GM12878 (cell line): Measurements from ENCODE around the gene CLK1. TPM values are rescaled to one million over a fixed set of nuclear protein-coding genes. Genes with fewer than 3 reads are reported as not detected.

ENCODE experiments used
- ATAC-seq: fragments of 200-7000 bp; cut with Tn5 transposase; 3 replicates; pipeline ENCODE4 v1.9.1; 2020; ENCODE audit warnings: mild to moderate bottlenecking, moderate library complexity
- BruUV-seq: library from RNA; stranded (reverse); fragments of 400-500 nt; replicated peaks from 2 replicates; lab custom pipeline; 2021; lab: Mats Ljungman, UMichigan
- CTCF ChIA-PET: fragments of 300-600 bp; sonication (Branson Sonifier 250); formaldehyde crosslinking; extraction: SDS; loops from one replicate; lab custom pipeline; 2021; ENCODE audit warnings: inconsistent platforms; lab: Yijun Ruan, JAX
- POLR2A ChIA-PET: fragments of 350-600 bp; formaldehyde crosslinking; extraction: SDS; loops from one replicate; lab custom pipeline; 2021; ENCODE audit warnings: inconsistent platforms; lab: Charles Lee
- RAD21 ChIA-PET: fragments of 300-600 bp; sonication (Branson Sonifier 250); formaldehyde crosslinking; loops from one replicate; lab custom pipeline; 2023; ENCODE audit warnings: antibody characterized with exemption; ENCODE audit not compliant: unreplicated experiment; lab: Charles Lee
- SMC1A ChIA-PET: fragments of 300-600 bp; sonication (Branson Sonifier 250); formaldehyde crosslinking; loops from one replicate; lab custom pipeline; 2023; ENCODE audit not compliant: unreplicated experiment, uncharacterized antibody; lab: Charles Lee
- DNase-seq: peaks from one replicate; pipeline ENCODE4 v3.0.0-alpha.2; 2011; ENCODE audit warnings: low read depth, low spot score
- FAIRE-seq: peaks from 3 replicates; lab custom pipeline; 2011; peaks lifted over from hg19 to GRCh38; lab: Jason Lieb, UNC
- H2AFZ ChIP-seq: 2 replicates; pipeline ENCODE4 v1.6.0; 2011; ENCODE audit warnings: low read depth, low read length, control low read depth; ENCODE audit not compliant: control insufficient read depth
- H3K27ac ChIP-seq: 2 replicates; pipeline ENCODE4 v1.5.1; 2011; ENCODE audit warnings: control low read depth; ENCODE audit not compliant: control insufficient read depth, insufficient read depth
- H3K27me3 ChIP-seq, 2 experiments: replicated peaks in 1 of 2; 2 replicates each; pipeline versions ENCODE4 v1.6.0 to v1.6.1; 2011; ENCODE audit warnings: low read length in 1 of 2; ENCODE audit not compliant: control insufficient read depth in 2 of 2, insufficient read depth in 2 of 2
- H3K36me3 ChIP-seq, 2 experiments: 2 replicates each; pipeline ENCODE4 v1.5.1; 2011; ENCODE audit warnings: low read length in 1 of 2; ENCODE audit not compliant: control insufficient read depth in 2 of 2, insufficient read depth in 2 of 2
- H3K4me1 ChIP-seq: 2 replicates; pipeline ENCODE4 v1.6.1; 2011; ENCODE audit warnings: mild to moderate bottlenecking, low read length, moderate library complexity, mixed read lengths; ENCODE audit not compliant: control insufficient read depth, insufficient read depth
- H3K4me2 ChIP-seq: 2 replicates; pipeline ENCODE4 v1.6.0; 2011; ENCODE audit warnings: control low read depth; ENCODE audit not compliant: control insufficient read depth, insufficient read depth
- H3K4me3 ChIP-seq: fragments of 200-600 bp; sonication (generic); 2 replicates; pipeline ENCODE4 v1.5.1; 2016
- H3K79me2 ChIP-seq: 2 replicates; pipeline ENCODE4 v1.6.0; 2011; ENCODE audit warnings: low read length; ENCODE audit not compliant: control insufficient read depth, insufficient read depth
- H3K9ac ChIP-seq: 2 replicates; pipeline ENCODE4 v1.8.0; 2011; ENCODE audit warnings: low read length, control low read depth, mixed read lengths; ENCODE audit not compliant: control insufficient read depth, insufficient read depth
- H3K9me3 ChIP-seq: replicated peaks from 3 replicates; pipeline ENCODE4 v1.5.1; 2011; ENCODE audit warnings: mild to moderate bottlenecking, low read length; ENCODE audit not compliant: control insufficient read depth, insufficient read depth
- H4K20me1 ChIP-seq: 2 replicates; pipeline ENCODE4 v1.6.0; 2011; ENCODE audit not compliant: control insufficient read depth, insufficient read depth
- MTA3 ChIP-seq: IDR thresholded peaks from 2 replicates; pipeline ENCODE4 v1.6.1; 2012; ENCODE audit warnings: low read length, inconsistent platforms, borderline replicate concordance
- MYC ChIP-seq: IDR thresholded peaks from 2 replicates; pipeline ENCODE4 v1.6.1; 2011; ENCODE audit warnings: mild to moderate bottlenecking, low read length, moderate library complexity, inconsistent platforms; ENCODE audit not compliant: insufficient read depth, insufficient replicate concordance, insufficient read length, severe bottlenecking
- POLR2AphosphoS5 ChIP-seq: IDR thresholded peaks from 2 replicates; pipeline ENCODE4 v1.6.1; 2011; ENCODE audit warnings: mild to moderate bottlenecking, low read length, inconsistent platforms
- WGBS: methylation state at CpG from one replicate; pipeline ENCODE4 v1.1.6; 2016; ENCODE audit warnings: low lambda C conversion rate; ENCODE audit not compliant: insufficient replicate concordance, insufficient coverage; ENCODE audit errors: missing lambda C conversion rate; 5-methylcytosine and 5-hydroxymethylcytosine counted together
- in situ Hi-C: fragments of 300-500 bp; cut with MboI; formaldehyde crosslinking; loops from 9 replicates; pipeline ENCODE4 v1.14.3; 2018; ENCODE audit warnings: mixed read lengths
- intact Hi-C: fragments of 100-400 bp; cut with micrococcal nuclease; formaldehyde crosslinking; loops from one replicate; pipeline ENCODE4 v1.14.2; 2022; ENCODE audit not compliant: unreplicated experiment
- polyA plus RNA-seq, 11 experiments: library from polyadenylated mRNA; depleted of rRNA in 4 of 11; unstranded in 6 of 11; stranded (reverse) in 5 of 11; fragments of >200 nt; fragmentation: Nextera tagmentation in 4 of 11; fragmentation: Illumina TruSeq in 1 of 11; extraction: Ambion mirVana in 4 of 11; extraction: Trizol in 1 of 11; gene quantifications; 1 replicate in 1 of 11; 2 replicates in 10 of 11; pipeline versions ENCODE4 v1.2.1 to v1.2.3, GENCODE V29; 2011 to 2016; ENCODE audit warnings: inconsistent platforms in 2 of 11, missing spikeins in 2 of 11, low read depth in 1 of 11
- total RNA-seq, 4 experiments: library from RNA; depleted of rRNA in 3 of 4; stranded (reverse); fragments of >200 nt in 3 of 4; fragmentation: Illumina TruSeq in 1 of 4; extraction: Trizol in 1 of 4; gene quantifications; 2 replicates each; pipeline versions ENCODE4 v1.2.1 to v1.2.3, GENCODE V29; 2013 to 2021
- TF ChIP-seq, protein P1 (sequence below): IDR thresholded peaks from 2 replicates; pipeline ENCODE4 v1.6.1; 2012; ENCODE audit warnings: low read length, inconsistent platforms

Gene CLK1
- total and polyA plus RNA-seq, 10 of the 15 experiments (the other 5 are each of a cell fraction or from before 2014, with no cell fraction given), result 61.2 to 221 (median 80.1) TPM

DNA sequence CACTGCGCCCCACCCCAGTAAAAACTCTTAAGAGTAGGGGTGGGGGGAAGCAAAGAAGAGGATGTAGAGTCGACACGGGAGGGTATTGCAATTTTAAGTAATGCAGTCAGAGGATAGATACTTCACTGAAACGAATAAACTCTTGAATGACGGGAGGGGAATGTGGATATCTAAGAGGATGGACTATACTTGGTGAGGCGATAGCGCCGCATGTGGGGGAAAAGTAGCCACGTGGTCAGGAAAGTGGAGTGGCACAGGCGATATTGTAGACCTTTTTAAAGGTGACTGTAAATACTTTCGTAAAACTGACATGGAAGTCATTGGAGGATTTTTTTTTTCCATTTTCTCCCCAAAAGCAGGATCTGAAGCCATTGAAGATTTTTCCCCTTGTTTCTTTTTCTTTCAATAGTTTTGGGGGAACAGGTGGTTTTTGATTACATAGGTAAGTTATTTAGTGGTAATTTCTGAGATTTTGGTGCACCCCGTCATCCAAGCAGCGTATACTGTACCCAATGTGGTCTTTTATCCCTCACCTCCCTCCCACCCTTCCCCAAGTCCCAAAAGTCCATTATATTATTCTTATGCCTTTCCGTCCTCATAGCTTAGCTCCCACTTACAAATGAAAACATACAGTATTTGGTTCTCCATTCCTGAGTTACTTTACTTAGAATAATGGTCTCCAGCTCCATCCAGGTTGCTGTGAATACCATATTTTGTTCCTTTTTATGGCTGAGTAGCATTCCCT, 13.8 kb downstream of the CLK1 start:
- ATAC-seq, result peak; percentile 11; the same call in 2 of the 3 replicates
- WGBS, result 98% methylated on average over 13 of the region's 14 CpGs
- Histone ChIP-seq H3K9me3 (no peaks in the 10 kb centered on the region), H3K4me3 (no peak overlapping the region), H3K27ac (no peak overlapping the region), H3K27me3 (no peaks in the 10 kb centered on the region), H3K4me2 (no peak overlapping the region), H3K36me3 (peaks cover 12 to 31% of the 10 kb centered on the region in 2 experiments), H3K9ac (no peak overlapping the region), H3K4me1 (no peaks in the 10 kb centered on the region), H2AFZ (no peak overlapping the region), H3K79me2 (no peaks in the 10 kb centered on the region), H4K20me1 (no peaks in the 10 kb centered on the region)
- ChIA-PET CTCF (interaction anchor here (0.6 kb wide), 1 partner anchor 252 kb away, joined by 3 read pairs; no protein-coding TSS in a partner anchor), SMC1A (interaction anchor here (1.0 kb wide), 1 partner anchor 32 kb away, joined by 4 read pairs; no protein-coding TSS in a partner anchor), RAD21 (interaction anchor here (0.6 to 0.7 kb wide), 3 partner anchors 27 to 602 kb away, joined by 3 read pairs; no protein-coding TSS in a partner anchor), POLR2A (interaction anchor here (1.2 to 2.3 kb wide), 2 partner anchors 8 to 13 kb away, joined by 3 to 14 read pairs; no protein-coding TSS in a partner anchor)
- DNase-seq, result no peak
- intact Hi-C loops (no loop called here), in situ Hi-C loops (no loop called here)
- TF ChIP-seq MTA3 (peak; percentile 27; the same call in 1 of the 2 replicates), POLR2AphosphoS5 (0 out of 2 replicates have a peak, but pooled peaks have one; percentile 22), MYC (no peak)
- TF ChIP-seq, protein P1, sequence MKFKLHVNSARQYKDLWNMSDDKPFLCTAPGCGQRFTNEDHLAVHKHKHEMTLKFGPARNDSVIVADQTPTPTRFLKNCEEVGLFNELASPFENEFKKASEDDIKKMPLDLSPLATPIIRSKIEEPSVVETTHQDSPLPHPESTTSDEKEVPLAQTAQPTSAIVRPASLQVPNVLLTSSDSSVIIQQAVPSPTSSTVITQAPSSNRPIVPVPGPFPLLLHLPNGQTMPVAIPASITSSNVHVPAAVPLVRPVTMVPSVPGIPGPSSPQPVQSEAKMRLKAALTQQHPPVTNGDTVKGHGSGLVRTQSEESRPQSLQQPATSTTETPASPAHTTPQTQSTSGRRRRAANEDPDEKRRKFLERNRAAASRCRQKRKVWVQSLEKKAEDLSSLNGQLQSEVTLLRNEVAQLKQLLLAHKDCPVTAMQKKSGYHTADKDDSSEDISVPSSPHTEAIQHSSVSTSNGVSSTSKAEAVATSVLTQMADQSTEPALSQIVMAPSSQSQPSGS, result no peak
- BruUV-seq, result no TSS peak
- FAIRE-seq, result no peak
